Measurements from ENCODE around the gene YEATS4.

DNA sequence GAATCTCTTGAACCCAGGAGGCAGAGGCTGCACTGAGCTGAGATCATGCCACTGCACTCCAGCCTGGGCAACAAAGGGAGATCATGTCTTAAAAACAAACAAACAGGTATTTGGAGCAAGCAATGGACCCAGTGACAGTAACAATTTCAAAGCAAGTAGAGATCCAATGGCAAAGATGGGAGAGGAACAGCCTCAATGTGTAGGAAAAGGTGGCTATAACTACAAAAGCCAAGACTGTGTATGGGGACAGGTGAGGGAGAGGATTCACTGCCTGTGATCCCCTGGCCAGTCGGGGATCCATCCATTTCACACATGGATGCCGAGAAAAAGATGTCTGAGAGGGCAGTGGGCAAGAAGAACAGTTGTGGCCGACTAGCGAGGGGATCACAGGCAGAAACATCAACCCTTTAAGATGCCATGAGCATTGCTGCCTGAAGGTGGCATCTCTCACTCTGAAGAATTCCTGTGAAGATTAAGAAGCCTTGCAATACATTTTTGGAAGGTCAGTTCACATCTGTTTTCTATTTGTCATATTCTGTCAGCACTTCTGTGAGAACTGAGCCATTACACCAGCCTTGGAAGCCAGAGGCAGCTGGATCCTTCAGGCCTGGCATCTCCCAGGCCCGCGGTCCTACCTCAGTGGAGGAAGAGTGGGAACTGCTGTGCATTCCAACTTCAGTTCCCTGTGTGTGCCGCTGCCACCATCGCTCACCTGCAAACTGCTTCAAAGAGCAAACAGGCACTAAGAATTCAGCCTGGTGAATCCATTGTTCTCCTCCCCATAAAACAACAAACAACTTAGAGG lies 56.1 kb downstream of the YEATS4 start:
- TF ChIP-seq, protein P1, sequence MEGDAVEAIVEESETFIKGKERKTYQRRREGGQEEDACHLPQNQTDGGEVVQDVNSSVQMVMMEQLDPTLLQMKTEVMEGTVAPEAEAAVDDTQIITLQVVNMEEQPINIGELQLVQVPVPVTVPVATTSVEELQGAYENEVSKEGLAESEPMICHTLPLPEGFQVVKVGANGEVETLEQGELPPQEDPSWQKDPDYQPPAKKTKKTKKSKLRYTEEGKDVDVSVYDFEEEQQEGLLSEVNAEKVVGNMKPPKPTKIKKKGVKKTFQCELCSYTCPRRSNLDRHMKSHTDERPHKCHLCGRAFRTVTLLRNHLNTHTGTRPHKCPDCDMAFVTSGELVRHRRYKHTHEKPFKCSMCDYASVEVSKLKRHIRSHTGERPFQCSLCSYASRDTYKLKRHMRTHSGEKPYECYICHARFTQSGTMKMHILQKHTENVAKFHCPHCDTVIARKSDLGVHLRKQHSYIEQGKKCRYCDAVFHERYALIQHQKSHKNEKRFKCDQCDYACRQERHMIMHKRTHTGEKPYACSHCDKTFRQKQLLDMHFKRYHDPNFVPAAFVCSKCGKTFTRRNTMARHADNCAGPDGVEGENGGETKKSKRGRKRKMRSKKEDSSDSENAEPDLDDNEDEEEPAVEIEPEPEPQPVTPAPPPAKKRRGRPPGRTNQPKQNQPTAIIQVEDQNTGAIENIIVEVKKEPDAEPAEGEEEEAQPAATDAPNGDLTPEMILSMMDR (IDR thresholded peaks at IDR 0.05; ENCODE audit: low read depth, low read length, missing input control) = peak; percentile 64
- TF ChIP-seq ATF3 (IDR thresholded peaks at IDR 0.05) (no peak), MAX (IDR thresholded peaks at IDR 0.05) (no peak), EGR1 (IDR thresholded peaks at IDR 0.05; ENCODE audit: low read depth in 2 of 2) (no peak), JUND (IDR thresholded peaks at IDR 0.05) (no peak), YY1 (IDR thresholded peaks at IDR 0.05) (no peak), GABPA (IDR thresholded peaks at IDR 0.05 in 1 of 2, conservative IDR thresholded peaks at IDR 0.05 in 1 of 2) (no peak), TAF1 (conservative IDR thresholded peaks at IDR 0.05) (no peak), FOXA2 (IDR thresholded peaks at IDR 0.05) (no peak), RAD21 (IDR thresholded peaks at IDR 0.05) (peak; percentile 74 to 82)
- TF ChIP-seq, protein P2, sequence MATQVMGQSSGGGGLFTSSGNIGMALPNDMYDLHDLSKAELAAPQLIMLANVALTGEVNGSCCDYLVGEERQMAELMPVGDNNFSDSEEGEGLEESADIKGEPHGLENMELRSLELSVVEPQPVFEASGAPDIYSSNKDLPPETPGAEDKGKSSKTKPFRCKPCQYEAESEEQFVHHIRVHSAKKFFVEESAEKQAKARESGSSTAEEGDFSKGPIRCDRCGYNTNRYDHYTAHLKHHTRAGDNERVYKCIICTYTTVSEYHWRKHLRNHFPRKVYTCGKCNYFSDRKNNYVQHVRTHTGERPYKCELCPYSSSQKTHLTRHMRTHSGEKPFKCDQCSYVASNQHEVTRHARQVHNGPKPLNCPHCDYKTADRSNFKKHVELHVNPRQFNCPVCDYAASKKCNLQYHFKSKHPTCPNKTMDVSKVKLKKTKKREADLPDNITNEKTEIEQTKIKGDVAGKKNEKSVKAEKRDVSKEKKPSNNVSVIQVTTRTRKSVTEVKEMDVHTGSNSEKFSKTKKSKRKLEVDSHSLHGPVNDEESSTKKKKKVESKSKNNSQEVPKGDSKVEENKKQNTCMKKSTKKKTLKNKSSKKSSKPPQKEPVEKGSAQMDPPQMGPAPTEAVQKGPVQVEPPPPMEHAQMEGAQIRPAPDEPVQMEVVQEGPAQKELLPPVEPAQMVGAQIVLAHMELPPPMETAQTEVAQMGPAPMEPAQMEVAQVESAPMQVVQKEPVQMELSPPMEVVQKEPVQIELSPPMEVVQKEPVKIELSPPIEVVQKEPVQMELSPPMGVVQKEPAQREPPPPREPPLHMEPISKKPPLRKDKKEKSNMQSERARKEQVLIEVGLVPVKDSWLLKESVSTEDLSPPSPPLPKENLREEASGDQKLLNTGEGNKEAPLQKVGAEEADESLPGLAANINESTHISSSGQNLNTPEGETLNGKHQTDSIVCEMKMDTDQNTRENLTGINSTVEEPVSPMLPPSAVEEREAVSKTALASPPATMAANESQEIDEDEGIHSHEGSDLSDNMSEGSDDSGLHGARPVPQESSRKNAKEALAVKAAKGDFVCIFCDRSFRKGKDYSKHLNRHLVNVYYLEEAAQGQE (IDR thresholded peaks at IDR 0.05) = no peak
- TF ChIP-seq, protein P3, sequence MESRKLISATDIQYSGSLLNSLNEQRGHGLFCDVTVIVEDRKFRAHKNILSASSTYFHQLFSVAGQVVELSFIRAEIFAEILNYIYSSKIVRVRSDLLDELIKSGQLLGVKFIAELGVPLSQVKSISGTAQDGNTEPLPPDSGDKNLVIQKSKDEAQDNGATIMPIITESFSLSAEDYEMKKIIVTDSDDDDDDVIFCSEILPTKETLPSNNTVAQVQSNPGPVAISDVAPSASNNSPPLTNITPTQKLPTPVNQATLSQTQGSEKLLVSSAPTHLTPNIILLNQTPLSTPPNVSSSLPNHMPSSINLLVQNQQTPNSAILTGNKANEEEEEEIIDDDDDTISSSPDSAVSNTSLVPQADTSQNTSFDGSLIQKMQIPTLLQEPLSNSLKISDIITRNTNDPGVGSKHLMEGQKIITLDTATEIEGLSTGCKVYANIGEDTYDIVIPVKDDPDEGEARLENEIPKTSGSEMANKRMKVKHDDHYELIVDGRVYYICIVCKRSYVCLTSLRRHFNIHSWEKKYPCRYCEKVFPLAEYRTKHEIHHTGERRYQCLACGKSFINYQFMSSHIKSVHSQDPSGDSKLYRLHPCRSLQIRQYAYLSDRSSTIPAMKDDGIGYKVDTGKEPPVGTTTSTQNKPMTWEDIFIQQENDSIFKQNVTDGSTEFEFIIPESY (IDR thresholded peaks at IDR 0.05) = no peak

Measured in liver (tissue), 3 donors.